ENCODE results near the gene PPP2R5A.

Gene PPP2R5A

GRCh38 chr1:212297338-212297737, 12.1 kb downstream of the PPP2R5A start:
- Histone ChIP-seq H2AK5ac (ENCODE audit: low read length) (no peak overlapping the region), H3K4ac (ENCODE audit: low read depth, low read length) (no peak overlapping the region), H3K14ac (ENCODE audit: low read length) (no peak overlapping the region), H2BK120ac (ENCODE audit: insufficient read depth, low read length, poor library complexity) (no peak overlapping the region), H2AFZ (ENCODE audit: insufficient read depth, low read length, poor library complexity) (no peak overlapping the region), H3K36me3 (ENCODE audit: control insufficient read depth in 1 of 2, insufficient read depth in 2 of 2, low read length in 2 of 2) (no peaks in the 10 kb centered on the region), H3K27me3 (ENCODE audit: insufficient read depth, low read length) (no peaks in the 10 kb centered on the region), H3K9ac (ENCODE audit: low read length) (no peak overlapping the region), H3K27ac (ENCODE audit: low read depth, low read length) (no peak overlapping the region), H2BK5ac (ENCODE audit: low read depth, low read length, poor library complexity) (no peak overlapping the region), H3K4me3 (ENCODE audit: low read depth, low read length) (no peak overlapping the region), H3K9me3 (ENCODE audit: insufficient read depth, low read depth, low read length) (no peaks in the 10 kb centered on the region), H3K79me1 (ENCODE audit: low read length) (no peaks in the 10 kb centered on the region), H3K18ac (ENCODE audit: low read length) (no peak overlapping the region), H4K8ac (ENCODE audit: low read depth, low read length) (no peak overlapping the region), H3K4me2 (ENCODE audit: low read length) (no peak overlapping the region), H4K12ac (ENCODE audit: low read depth, low read length) (no peak overlapping the region), H3K79me2 (ENCODE audit: control insufficient read depth, insufficient read depth, low read length, poor library complexity) (peaks cover 2% of the 10 kb centered on the region), H4K91ac (ENCODE audit: low read depth, low read length) (no peak overlapping the region), H3K23ac (ENCODE audit: low read length) (no peak overlapping the region), H2BK12ac (ENCODE audit: low read length) (no peak overlapping the region), H3K4me1 (ENCODE audit: control insufficient read depth in 1 of 2, insufficient read depth in 2 of 2, low read length in 2 of 2) (no peaks in the 10 kb centered on the region)
- no CpG with 5 or more reads among the region's 6 CpGs for WGBS (ENCODE audit: extremely low coverage, insufficient coverage, insufficient read length)
- no peak for DNase-seq

- H3K23ac ChIP-seq (ENCODE audit: low read length) = no peak overlapping the region
- no peak overlapping the region for H2AK5ac ChIP-seq (ENCODE audit: low read length)
- no peaks in the 10 kb centered on the region for H3K27me3 ChIP-seq (ENCODE audit: insufficient read depth, low read length)
- no peak overlapping the region for H4K8ac ChIP-seq (ENCODE audit: low read depth, low read length)
- no peak overlapping the region for H2BK5ac ChIP-seq (ENCODE audit: low read depth, low read length, poor library complexity)
- H3K4me2 ChIP-seq (ENCODE audit: low read length) = no peak overlapping the region
- H3K4ac ChIP-seq (ENCODE audit: low read depth, low read length) = no peak overlapping the region
- H4K91ac ChIP-seq (ENCODE audit: low read depth, low read length) = no peak overlapping the region
- no peak overlapping the region for H2BK120ac ChIP-seq (ENCODE audit: insufficient read depth, low read length, poor library complexity)
- no peak overlapping the region for H2AFZ ChIP-seq (ENCODE audit: insufficient read depth, low read length, poor library complexity)
- no peak overlapping the region for H3K4me3 ChIP-seq (ENCODE audit: low read depth, low read length)
- no peaks in the 10 kb centered on the region for H3K4me1 ChIP-seq (ENCODE audit: control insufficient read depth in 1 of 2, insufficient read depth in 2 of 2, low read length in 2 of 2)
- no peak for DNase-seq
- no peaks in the 10 kb centered on the region for H3K79me2 ChIP-seq (ENCODE audit: control insufficient read depth, insufficient read depth, low read length, poor library complexity)
- H3K18ac ChIP-seq (ENCODE audit: low read length) = no peak overlapping the region
- no peaks in the 10 kb centered on the region for H3K36me3 ChIP-seq (ENCODE audit: control insufficient read depth in 1 of 2, insufficient read depth in 2 of 2, low read length in 2 of 2)
- no peak overlapping the region for H4K12ac ChIP-seq (ENCODE audit: low read depth, low read length)
- H3K9me3 ChIP-seq (ENCODE audit: insufficient read depth, low read depth, low read length) = no peaks in the 10 kb centered on the region
- H3K79me1 ChIP-seq (ENCODE audit: low read length) = no peaks in the 10 kb centered on the region
- no peak overlapping the region for H3K14ac ChIP-seq (ENCODE audit: low read length)
- no peak overlapping the region for H2BK12ac ChIP-seq (ENCODE audit: low read length)
- no peak overlapping the region for H3K27ac ChIP-seq (ENCODE audit: low read depth, low read length)
- whole genome bisulfite sequencing (ENCODE audit: extremely low coverage, insufficient coverage, insufficient read length) = no CpG with 5 or more reads among the region's 1 CpG
- H3K9ac ChIP-seq (ENCODE audit: low read length) = no peak overlapping the region
Observed at GRCh38 chr1:212301580-212301979, 16.4 kb downstream of the PPP2R5A start.

GRCh38 chr1:212302745-212303383, 17.7 kb downstream of the PPP2R5A start:
- Histone ChIP-seq H3K18ac (ENCODE audit: low read length) (no peak overlapping the region), H3K4me2 (ENCODE audit: low read length) (no peak overlapping the region), H4K91ac (ENCODE audit: low read depth, low read length) (no peak overlapping the region), H3K4ac (ENCODE audit: low read depth, low read length) (no peak overlapping the region), H4K8ac (ENCODE audit: low read depth, low read length) (no peak overlapping the region), H2BK120ac (ENCODE audit: insufficient read depth, low read length, poor library complexity) (no peak overlapping the region), H3K23ac (ENCODE audit: low read length) (no peak overlapping the region), H3K79me1 (ENCODE audit: low read length) (peaks cover 2% of the 10 kb centered on the region), H2BK5ac (ENCODE audit: low read depth, low read length, poor library complexity) (no peak overlapping the region), H3K79me2 (ENCODE audit: control insufficient read depth, insufficient read depth, low read length, poor library complexity) (no peaks in the 10 kb centered on the region), H3K36me3 (ENCODE audit: control insufficient read depth in 1 of 2, insufficient read depth in 2 of 2, low read length in 2 of 2) (no peaks in the 10 kb centered on the region), H3K9ac (ENCODE audit: low read length) (no peak overlapping the region), H3K27ac (ENCODE audit: low read depth, low read length) (no peak overlapping the region), H3K14ac (ENCODE audit: low read length) (no peak overlapping the region), H3K9me3 (ENCODE audit: insufficient read depth, low read depth, low read length) (no peaks in the 10 kb centered on the region), H4K12ac (ENCODE audit: low read depth, low read length) (no peak overlapping the region), H2AK5ac (ENCODE audit: low read length) (no peak overlapping the region), H2AFZ (ENCODE audit: insufficient read depth, low read length, poor library complexity) (no peak overlapping the region), H2BK12ac (ENCODE audit: low read length) (no peak overlapping the region), H3K4me1 (ENCODE audit: control insufficient read depth in 1 of 2, insufficient read depth in 2 of 2, low read length in 2 of 2) (no peaks in the 10 kb centered on the region), H3K4me3 (ENCODE audit: low read depth, low read length) (no peak overlapping the region), H3K27me3 (ENCODE audit: insufficient read depth, low read length) (no peaks in the 10 kb centered on the region)
- DNase-seq = peak; percentile 5 to 64
- WGBS (ENCODE audit: extremely low coverage, insufficient coverage, insufficient read length) = no CpG with 5 or more reads among the region's 6 CpGs

GRCh38 chr1:212305342-212305741, 20.1 kb downstream of the PPP2R5A start:
- no peak overlapping the region for H3K23ac ChIP-seq (ENCODE audit: low read length)
- H3K27ac ChIP-seq (ENCODE audit: low read depth, low read length) = no peak overlapping the region
- H2BK120ac ChIP-seq (ENCODE audit: insufficient read depth, low read length, poor library complexity) = no peak overlapping the region
- H4K91ac ChIP-seq (ENCODE audit: low read depth, low read length) = no peak overlapping the region
- no peaks in the 10 kb centered on the region for H3K79me2 ChIP-seq (ENCODE audit: control insufficient read depth, insufficient read depth, low read length, poor library complexity)
- no peak overlapping the region for H2BK12ac ChIP-seq (ENCODE audit: low read length)
- H3K4me2 ChIP-seq (ENCODE audit: low read length) = no peak overlapping the region
- H4K12ac ChIP-seq (ENCODE audit: low read depth, low read length) = no peak overlapping the region
- no peak for DNase-seq
- no peaks in the 10 kb centered on the region for H3K36me3 ChIP-seq (ENCODE audit: control insufficient read depth in 1 of 2, insufficient read depth in 2 of 2, low read length in 2 of 2)
- no peak overlapping the region for H2BK5ac ChIP-seq (ENCODE audit: low read depth, low read length, poor library complexity)
- no peak overlapping the region for H3K9ac ChIP-seq (ENCODE audit: low read length)
- no peaks in the 10 kb centered on the region for H3K9me3 ChIP-seq (ENCODE audit: insufficient read depth, low read depth, low read length)
- no peak overlapping the region for H3K4ac ChIP-seq (ENCODE audit: low read depth, low read length)
- H3K18ac ChIP-seq (ENCODE audit: low read length) = no peak overlapping the region
- H3K4me3 ChIP-seq (ENCODE audit: low read depth, low read length) = no peak overlapping the region
- H4K8ac ChIP-seq (ENCODE audit: low read depth, low read length) = no peak overlapping the region
- H3K79me1 ChIP-seq (ENCODE audit: low read length) = peaks cover 2% of the 10 kb centered on the region
- H3K27me3 ChIP-seq (ENCODE audit: insufficient read depth, low read length) = no peaks in the 10 kb centered on the region
- no peaks in the 10 kb centered on the region for H3K4me1 ChIP-seq (ENCODE audit: control insufficient read depth in 1 of 2, insufficient read depth in 2 of 2, low read length in 2 of 2)
- no peak overlapping the region for H2AK5ac ChIP-seq (ENCODE audit: low read length)
- no peak overlapping the region for H3K14ac ChIP-seq (ENCODE audit: low read length)
- no peak overlapping the region for H2AFZ ChIP-seq (ENCODE audit: insufficient read depth, low read length, poor library complexity)
